NOMO-1 treated with DMSO at 0.1 percent for 48 hours (cell line): ENCODE measurements around the gene DLST.

Source experiments
- DNase-seq: peaks from one replicate; lab custom pipeline; 2025; ENCODE audit not compliant: unreplicated experiment; lab: John Stamatoyannopoulos, UW

The DLST gene

GRCh38 chr14:74881431-74882102 lies at the start of gene DLST:
TSS of gene DLST (plus strand) at chr14:74881916. CDS start at chr14:74881954, 38 bp downstream.
- DNase-seq: peak; percentile 81

GRCh38 chr14:74832849-74833248 lies 48.9 kb upstream of the DLST start:
- no peak for DNase-seq

- DNase-seq: no peak
Measured at GRCh38 chr14:74834692-74835392, 46.9 kb upstream of the DLST start.

DNA sequence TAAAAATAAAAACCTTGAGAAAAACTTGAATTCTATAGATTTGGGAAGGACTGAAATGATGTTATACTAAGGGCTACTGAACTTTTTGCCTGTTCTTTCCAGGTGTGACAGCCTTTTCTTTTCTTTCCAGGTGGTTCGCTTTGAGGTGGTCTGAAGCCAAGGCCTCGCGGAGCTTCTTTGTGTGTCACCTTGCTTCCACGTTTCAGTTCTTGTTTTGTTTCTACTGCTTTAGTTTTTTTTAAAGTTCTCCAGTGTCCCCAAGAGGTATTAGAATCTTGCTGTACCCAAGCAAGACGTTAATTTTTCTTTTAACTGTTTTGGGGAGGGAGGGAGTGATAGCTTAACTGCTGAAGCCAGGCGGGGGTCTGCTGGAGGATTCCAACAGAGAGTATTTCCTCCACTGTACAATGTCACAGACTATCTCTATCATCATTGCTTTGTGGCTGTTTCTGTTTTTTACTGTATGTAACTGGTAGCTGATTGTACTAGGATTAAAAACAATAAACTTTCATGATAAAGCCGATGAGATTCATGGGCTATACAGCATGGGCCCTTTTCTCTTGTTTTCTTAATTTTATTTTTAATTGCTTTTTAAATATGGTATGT lies 46.0 kb upstream of the DLST start:
- no peak for DNase-seq

GRCh38 chr14:74836251-74836960 lies 45.3 kb upstream of the DLST start:
- no peak for DNase-seq

GRCh38 chr14:74838166-74838565 lies 43.5 kb upstream of the DLST start:
- no peak for DNase-seq

DNA sequence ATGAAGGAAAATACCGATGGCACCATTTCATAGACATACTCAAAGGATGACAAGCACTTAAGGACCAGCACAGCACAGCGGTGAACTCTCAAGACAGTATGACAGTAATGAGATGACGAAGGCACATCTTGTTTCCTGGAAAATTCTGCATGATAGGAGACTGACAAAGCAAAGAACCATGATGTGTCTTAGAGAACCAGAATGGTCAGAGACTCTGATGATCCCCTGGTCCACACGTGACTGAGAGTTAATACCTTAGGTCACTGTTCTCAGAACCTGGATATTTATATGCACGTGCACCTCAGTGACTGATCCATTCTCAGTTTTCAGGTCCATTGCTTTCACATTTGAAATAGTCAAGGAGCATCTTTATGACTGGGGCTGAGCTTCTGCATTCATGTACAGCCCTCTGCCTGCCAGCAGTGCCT lies 41.1 kb upstream of the DLST start:
- DNase-seq: no peak

GRCh38 chr14:74841230-74842207 lies 40.2 kb upstream of the DLST start:
- DNase-seq: peak; percentile 88

DNA sequence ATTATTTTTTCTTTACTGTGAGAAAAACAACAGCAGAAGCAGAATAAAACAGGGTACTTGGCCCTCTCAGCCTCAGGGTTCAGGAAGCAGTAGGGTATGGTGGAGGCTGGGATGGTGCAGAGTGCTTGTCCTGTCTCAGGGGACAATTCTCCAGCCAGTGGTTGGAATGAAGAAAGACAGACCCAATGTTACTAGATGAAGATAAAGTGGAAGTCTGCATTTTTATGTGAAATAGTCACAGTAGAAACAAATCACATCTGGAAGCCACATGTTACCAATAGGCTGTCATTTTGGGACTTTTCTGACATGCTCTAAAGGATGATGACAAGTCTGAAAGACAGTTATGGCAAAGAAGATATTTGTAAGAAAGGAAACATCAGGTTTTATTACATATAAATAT lies 38.1 kb upstream of the DLST start:
- DNase-seq: no peak

GRCh38 chr14:74846168-74846567 lies 35.5 kb upstream of the DLST start:
- no peak for DNase-seq

DNA sequence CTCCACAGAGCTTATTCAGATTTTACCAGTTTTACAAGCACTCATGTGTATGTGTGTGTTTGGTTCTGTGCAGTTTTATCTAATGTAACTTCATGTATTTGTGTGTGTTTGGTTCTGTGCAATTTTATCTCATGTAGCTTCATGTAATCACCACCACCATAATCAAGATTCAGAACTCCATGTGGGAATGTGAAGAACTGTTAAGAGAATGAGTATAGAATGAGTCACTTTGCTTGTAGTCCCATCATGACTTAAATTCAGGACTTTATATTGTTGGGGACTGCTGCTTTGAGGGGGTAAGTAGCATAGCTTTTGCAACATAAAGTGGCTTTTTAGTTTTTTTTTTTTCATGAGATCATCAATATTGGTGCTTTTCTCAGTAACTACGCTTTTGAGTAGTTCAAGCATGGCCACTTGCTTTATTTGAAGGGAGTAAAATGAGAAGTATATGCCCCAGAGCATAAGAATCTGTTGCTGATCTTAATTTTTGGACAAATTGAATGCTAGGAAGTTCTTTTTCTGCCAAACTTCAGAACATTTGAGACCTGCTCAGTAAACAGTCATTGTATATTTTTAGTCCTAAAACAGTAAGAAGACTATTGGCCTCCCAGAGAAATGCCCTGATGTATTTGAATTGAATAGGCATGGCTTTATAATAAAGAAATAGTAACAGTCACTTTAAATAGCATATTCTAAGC lies 34.6 kb upstream of the DLST start:
- no peak for DNase-seq

DNA sequence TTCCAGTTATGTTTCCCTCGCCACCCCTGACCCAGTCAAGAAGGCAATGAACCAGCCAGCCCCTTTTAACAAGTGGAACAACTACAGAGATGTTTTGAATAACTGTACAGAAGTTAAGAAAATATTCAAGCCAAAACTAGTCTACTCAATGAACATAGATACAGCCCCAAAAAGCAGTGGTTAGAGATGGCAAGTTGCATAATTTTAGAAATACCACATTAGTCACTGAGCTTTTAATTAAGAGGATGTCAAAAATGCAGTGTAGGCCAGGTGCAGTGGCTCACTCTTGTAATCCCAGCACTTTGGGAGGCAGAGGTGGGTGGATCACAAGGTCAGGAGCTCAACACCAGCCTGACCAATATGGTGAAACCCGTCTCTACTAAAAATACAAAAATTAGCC lies 32.9 kb upstream of the DLST start:
- DNase-seq: peak; percentile 18

GRCh38 chr14:74852922-74853530 lies 28.7 kb upstream of the DLST start:
- no peak for DNase-seq

DNA sequence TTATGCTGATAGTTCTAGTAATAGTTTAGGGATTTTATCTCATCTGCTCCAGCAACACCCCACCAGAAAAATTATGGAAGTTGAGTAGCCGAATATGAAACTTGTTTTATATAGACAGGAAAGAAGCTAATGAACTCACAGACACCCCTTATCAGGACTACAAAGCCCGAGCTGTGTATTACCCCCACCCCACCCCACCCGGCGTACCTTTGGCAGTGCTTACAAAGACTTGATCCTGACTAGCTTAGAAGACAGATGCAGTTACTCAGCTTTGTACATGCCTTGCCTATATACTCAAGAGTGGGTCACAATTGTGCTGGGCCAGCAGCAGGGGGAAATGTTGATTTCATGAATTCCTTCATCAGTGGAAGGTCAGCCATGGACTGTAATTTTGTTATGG lies 28.1 kb upstream of the DLST start:
- no peak for DNase-seq

GRCh38 chr14:74855021-74855420 lies 26.7 kb upstream of the DLST start:
- no peak for DNase-seq

- DNase-seq: peak; percentile 27
Measured at GRCh38 chr14:74855945-74856344, 25.8 kb upstream of the DLST start.

DNA sequence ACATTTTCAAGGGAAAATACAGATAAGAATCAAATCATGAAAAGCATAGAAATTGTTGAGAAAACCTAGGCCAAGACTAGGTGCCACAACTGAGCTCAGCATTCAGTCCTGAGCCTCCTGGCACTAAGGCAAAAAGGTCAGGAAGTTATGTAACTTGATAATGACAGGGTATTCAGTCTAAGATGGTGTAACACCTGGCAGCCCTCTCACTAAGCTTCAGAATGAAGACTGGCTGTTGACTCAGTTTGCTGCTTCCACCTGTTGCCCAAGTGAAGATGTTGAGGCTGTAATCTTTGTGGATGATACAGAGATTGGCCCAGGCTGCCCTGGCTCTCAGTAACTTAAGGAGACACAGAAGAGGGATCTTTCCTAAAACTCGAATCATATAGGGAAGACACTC lies 25.4 kb upstream of the DLST start:
- DNase-seq: peak; percentile 51

GRCh38 chr14:74858022-74858421 lies 23.7 kb upstream of the DLST start:
- DNase-seq: no peak

DNA sequence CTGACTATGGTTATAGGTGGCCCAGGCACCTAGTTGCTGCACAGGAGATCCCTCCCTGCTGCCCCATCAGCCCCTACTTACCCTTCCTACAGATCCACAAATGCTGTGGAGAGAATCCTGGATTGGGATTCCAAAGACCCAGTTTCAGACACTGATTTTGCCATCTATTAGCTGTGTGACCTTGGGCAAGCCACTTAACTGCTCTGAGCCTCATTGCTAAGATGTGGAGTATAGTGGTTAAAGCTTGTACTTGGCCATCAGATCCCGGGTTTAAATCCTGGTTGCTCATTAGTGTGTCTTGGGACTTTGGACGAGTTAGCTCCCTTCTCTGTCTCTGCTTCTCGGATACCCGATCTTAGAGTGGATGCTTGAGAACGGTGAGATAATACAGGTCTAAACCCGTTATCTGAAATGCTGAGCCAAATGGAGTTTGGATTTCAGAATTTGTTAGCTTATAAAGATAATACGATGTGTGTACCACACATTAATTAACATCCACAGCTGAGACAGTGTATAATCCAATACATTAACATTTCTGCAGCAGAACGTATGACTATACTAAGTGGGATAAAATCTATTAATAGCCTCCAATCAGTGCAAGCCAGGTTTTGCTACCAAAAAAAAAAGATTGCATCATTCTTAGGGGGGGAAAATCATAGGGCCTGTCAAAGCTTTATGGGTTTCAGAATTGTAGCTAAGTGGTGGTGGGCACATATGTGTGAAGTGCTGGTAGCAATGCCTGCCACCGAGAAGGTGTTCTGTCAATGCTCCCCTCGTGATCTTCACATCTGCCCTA lies 21.8 kb upstream of the DLST start:
- no peak for DNase-seq
